Tibial nerve (tissue), 3 donors: ENCODE results near the gene C20orf96.

ENCODE experiments used
- POLR2A ChIP-seq, 2 donors: fragments of 450-650 bp; IDR thresholded peaks; one replicate each; pipeline ENCODE4 v1.6.1; 2017; ENCODE audit warnings: antibody characterized with exemption in 2 of 2, mild to moderate bottlenecking in 2 of 2, moderate library complexity in 2 of 2
- TF ChIP-seq, protein P1 (sequence below), 5 experiments: fragments of 200-600 bp in 3 of 5; fragments of 450-650 bp in 2 of 5; sonication (generic) in 3 of 5; IDR thresholded peaks; one replicate each; pipeline ENCODE4 v1.5.1; 2016 to 2019; ENCODE audit warnings: antibody characterized with exemption in 5 of 5, mild to moderate bottlenecking in 3 of 5, moderate library complexity in 2 of 5

DNA sequence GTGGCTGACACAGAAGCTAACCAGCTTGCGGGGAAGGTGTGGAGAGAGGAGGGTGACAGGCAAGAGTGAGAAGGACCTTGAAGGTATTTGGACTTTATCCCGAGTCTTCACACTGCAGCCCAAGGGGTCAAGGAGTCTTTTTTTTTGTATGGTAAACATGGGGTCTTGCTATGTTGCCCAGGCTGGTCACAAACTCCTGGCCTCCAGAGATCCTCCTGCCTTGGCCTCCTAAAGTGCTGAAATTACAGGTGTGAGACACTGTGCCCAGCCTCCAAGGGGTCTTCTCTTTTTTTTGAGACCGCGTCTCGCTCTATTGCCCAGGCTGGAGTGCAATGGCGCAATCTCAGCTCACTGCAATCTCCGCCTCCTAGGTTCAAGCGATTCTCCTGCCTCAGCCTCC is 44.0 kb upstream of the C20orf96 start:
- TF ChIP-seq, protein P1, sequence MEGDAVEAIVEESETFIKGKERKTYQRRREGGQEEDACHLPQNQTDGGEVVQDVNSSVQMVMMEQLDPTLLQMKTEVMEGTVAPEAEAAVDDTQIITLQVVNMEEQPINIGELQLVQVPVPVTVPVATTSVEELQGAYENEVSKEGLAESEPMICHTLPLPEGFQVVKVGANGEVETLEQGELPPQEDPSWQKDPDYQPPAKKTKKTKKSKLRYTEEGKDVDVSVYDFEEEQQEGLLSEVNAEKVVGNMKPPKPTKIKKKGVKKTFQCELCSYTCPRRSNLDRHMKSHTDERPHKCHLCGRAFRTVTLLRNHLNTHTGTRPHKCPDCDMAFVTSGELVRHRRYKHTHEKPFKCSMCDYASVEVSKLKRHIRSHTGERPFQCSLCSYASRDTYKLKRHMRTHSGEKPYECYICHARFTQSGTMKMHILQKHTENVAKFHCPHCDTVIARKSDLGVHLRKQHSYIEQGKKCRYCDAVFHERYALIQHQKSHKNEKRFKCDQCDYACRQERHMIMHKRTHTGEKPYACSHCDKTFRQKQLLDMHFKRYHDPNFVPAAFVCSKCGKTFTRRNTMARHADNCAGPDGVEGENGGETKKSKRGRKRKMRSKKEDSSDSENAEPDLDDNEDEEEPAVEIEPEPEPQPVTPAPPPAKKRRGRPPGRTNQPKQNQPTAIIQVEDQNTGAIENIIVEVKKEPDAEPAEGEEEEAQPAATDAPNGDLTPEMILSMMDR (IDR thresholded peaks at IDR 0.05): no peak
- TF ChIP-seq POLR2A (IDR thresholded peaks at IDR 0.05): no peak
